ENCODE results near the gene EHD3.
"Not testable (repeated sequence)": the region's sequence is repeated elsewhere in the genome, so short reads cannot be mapped to it uniquely, and the experiment has no call there.

Gene EHD3

GRCh38 chr2:31256611-31257382 is 22.8 kb downstream of the EHD3 start:
- peak; percentile 88 for DNase-seq

DNA sequence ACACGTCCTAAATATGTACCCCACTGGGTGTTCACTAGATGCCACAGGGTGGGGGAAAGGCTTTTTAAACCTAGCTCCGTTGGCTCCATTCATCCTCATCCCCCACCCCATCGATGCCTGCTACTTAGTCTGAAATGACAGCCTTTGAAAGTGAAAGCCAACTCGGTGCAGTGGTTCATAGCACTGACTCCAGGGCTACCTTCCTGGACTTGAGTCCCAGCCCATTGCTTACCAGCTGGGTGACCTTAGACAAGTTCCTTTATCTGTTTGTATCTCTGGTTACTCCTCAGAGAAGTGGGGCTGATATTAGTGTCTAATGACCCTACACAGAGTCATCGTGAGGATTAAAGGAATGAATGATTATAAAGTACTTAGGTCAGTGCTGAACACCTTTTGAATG is 24.4 kb downstream of the EHD3 start:
- DNase-seq: no peak

DNA sequence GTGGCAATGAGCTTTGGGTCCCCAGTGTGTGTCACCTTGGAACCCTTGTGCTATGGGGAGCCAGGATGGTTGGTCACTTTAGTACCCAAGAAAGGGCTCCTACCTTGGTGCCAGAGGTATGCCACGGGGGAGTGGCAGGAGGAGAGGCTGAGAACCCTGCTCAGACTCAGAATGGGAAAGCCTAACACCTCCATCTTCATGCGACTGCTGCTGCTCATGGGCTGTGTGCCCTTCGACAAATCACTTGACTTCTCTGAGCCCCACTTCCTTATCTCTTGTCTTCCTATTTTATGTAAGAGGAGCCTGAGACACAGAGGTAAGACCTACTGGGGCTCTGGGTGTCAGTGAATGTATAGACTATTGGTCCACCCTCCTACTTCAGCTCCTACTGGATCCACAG is 25.1 kb downstream of the EHD3 start:
- no peak for DNase-seq

GRCh38 chr2:31260870-31261269 is 26.9 kb downstream of the EHD3 start:
- DNase-seq: no peak

DNA sequence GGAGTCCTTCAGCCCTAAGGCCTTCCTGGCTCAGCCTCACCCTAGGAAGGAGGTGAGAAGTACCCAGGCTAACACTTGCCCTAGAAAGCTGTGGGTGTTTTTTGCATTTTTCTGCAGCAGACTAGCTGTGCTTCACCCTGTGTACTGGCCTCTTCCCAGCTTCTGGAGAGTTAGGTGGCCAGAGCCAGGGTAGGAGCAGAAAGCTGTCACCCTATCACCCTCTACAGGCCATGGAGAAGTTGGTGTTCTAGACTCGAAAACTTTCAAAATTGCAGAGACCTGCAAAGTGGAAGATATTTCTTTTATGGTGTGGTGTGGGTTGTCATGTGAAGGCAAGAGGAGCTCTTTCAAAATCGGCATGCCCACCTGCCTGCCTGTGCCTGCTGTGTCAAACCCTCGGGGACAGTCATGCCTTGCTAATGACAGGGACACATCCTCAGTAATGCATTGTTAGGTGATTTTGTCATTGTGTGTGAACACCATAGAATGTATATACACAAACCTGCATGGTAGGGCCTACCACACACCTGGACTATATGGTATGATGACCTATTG is 29.8 kb downstream of the EHD3 start:
- no peak for DNase-seq

- DNase-seq: no peak
These were observed 31.3 kb downstream of the EHD3 start for GRCh38 chr2:31265234-31265633.

GRCh38 chr2:31266804-31267203 is 32.9 kb downstream of the EHD3 start:
- DNase-seq: peak; percentile 90

- DNase-seq: peak; percentile 24
These were observed 33.6 kb downstream of the EHD3 start for GRCh38 chr2:31267437-31268120.

GRCh38 chr2:31268344-31268743 is 34.4 kb downstream of the EHD3 start:
- peak; percentile 18 for DNase-seq

- DNase-seq: no peak
These were observed 35.1 kb downstream of the EHD3 start for GRCh38 chr2:31269087-31269486.

GRCh38 chr2:31270131-31270530 is 36.2 kb downstream of the EHD3 start:
- no peak for DNase-seq

DNA sequence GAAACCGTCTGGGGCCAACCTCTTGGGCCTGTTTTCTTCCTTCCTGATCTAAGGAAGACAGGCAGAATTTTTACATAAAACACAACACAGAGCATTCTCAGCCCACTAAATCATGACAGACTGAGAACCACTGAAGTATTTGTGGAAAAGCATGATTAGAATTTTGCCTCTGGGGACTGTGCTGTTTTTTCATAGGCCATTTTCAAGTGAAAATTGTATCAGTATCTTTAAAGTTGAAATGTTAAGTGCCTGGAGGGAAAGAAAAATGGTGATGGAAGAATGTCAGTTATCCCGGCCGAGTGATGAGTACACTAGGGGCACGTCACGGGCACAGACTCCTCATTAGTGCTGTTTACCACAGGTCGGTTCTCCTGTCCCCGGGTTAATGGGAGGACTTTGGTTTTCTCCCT is 36.9 kb downstream of the EHD3 start:
- DNase-seq: no peak

DNA sequence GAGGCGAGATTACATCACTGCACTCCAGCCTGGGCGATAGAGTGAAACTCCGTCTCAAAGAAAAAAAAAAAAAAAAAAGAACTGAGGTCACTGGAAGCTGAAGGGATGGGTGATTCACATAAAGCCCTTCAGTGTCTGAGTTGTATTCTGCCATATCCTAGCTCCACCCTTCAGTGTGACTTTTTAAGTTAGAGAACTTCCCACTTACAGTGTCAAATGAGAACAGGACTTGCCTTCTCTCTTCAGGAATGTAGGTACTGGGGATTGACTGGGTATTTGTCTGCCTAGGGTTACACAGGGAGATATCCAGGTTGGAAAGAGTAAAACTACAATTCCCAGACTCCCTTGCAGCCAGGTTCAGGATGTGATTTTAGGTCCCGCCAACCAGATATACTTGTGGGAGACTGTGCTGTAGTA is 37.9 kb downstream of the EHD3 start:
- DNase-seq: no peak

- DNase-seq: peak; percentile 91
These were observed 40.6 kb downstream of the EHD3 start for GRCh38 chr2:31274401-31275075.

DNA sequence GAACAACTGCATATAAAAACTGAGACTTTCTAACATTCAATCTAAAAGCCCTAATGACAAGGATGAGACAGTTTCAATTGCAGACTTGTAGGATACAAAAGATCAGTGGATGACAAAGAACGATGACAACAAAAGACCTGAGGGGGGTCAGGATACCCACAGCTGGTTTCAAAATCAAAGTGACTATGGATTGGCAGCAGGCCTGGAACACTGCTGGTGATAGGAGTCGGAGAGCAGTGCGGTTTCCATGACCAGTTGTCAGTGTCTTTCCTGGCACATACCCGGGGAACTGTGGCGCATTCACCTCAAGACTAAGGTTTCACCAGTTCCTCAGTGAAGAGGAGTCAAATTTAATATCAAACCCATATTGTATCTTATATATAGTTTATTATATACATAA is 42.0 kb downstream of the EHD3 start:
- DNase-seq: no peak

- no peak for DNase-seq
These were observed 43.7 kb downstream of the EHD3 start for GRCh38 chr2:31277621-31278020.

- no peak for DNase-seq
These were observed 48.7 kb downstream of the EHD3 start for GRCh38 chr2:31282634-31283033.

DNA sequence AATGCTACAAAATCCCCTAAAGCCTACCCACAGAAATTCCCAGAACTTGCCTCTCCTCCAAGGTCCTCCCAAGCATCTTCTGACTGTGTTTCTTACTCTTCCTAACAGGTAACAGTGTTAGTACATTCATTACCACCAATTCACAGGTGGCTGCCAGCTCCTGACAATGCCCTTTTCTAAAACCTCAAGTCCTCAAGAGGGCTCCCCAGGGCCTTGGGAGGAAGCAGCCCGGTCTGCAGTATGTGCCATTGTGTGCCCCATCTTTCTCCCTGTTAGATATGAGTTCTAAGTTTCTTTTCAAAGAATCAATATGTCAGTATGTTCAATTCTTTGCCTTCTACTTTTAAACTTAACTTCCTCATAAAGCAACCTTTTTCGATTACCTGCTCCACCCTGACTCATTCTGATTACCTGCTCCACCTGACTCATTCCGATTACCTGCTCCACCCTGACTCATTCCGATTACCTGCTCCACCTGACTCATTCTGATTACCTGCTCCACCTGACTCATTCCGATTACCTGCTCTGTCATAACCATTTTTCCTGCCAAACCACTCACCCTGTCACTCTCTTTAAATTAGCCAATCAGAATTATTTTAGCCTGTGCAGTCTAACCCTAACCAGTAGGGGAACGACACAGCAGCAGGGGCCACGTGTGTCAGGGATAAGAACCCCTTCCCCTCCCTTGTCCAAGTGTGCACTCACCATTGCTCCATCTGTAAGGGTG is 49.4 kb downstream of the EHD3 start:
- DNase-seq: not testable (repeated sequence)

GRCh38 chr2:31284107-31284506 is 50.2 kb downstream of the EHD3 start:
- DNase-seq: peak; percentile 89

DNA sequence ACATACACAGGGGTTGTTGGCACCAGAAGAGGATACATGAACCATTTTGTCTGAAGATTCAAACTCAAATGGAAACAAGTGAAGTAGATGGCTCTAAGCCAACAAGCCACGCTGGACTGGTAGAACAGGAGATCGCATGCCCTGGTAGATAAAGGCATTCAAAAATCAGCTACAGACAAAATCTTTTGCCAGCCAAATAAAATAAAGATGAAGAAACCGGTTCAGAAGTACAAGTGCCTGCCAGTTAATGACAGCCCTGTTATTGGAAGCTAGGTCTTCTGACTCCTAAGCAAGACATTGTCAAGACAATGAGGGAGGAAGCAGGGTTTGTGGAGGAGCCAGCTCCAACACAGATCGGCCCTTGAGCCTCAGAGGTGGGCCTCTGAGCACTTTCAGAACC is 52.3 kb downstream of the EHD3 start:
- no peak for DNase-seq

DNA sequence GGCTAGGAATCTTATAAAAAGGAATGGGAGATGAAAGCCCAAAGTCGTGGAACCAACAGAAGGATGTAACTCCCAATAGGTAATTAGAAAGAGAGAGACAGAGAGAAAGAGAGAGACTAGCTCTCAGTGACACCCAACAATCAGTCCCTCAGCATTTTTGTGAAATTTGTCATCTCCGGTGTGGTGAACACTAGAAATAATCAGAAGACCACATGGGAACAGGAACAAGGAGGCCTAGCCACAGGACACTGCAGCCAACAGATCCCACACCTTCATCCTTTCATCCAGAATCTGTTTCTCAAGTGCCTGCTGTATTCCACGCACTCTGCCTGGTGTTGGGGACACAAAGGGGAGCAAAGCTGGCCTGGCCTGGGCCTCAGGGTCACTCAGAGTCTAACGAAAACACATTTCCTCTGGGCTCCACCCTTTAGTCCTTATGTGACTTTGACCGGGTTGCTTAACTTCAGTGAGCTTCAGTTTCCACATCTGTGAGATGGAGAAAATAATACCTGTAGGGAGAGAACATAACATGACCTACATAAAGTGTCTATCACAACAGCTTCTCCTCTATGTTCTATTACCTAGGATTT is 53.1 kb downstream of the EHD3 start:
- DNase-seq: no peak

DNA sequence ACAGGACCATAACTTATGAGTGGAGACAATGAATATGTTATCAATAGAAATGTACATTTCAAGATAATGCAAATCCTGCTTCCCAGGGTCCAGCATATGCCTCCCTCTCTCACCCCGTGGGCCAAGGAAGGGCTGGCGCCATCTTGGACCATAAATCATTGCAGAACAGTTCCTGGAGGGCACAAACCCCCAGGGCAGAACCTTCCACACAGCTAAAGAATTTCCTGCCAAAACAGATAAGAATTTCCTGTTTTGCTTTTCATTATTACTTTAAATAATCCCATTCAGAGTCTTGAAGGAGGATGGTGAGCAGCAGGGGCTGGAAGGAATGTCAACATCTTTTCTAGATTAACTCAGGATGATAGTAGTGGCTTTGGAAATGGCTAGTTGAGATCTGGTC is 53.7 kb downstream of the EHD3 start:
- DNase-seq: no peak

- DNase-seq: no peak
These were observed 60.2 kb downstream of the EHD3 start for GRCh38 chr2:31294196-31294595.

All from NCI-H82 (cell line).